GM12878 (cell line): ENCODE data around the gene TTC17. TPM values are rescaled to one million over a fixed set of nuclear protein-coding genes. Genes with fewer than 3 reads are reported as not detected.

Experiments
- ATAC-seq: fragments of 200-7000 bp; cut with Tn5 transposase; 3 replicates; pipeline ENCODE4 v1.9.1; 2020; ENCODE audit warnings: mild to moderate bottlenecking, moderate library complexity
- BruUV-seq: library from RNA; stranded (reverse); fragments of 400-500 nt; replicated peaks from 2 replicates; lab custom pipeline; 2021; lab: Mats Ljungman, UMichigan
- CTCF ChIA-PET: fragments of 300-600 bp; sonication (Branson Sonifier 250); formaldehyde crosslinking; extraction: SDS; loops from one replicate; lab custom pipeline; 2021; ENCODE audit warnings: inconsistent platforms; lab: Yijun Ruan, JAX
- POLR2A ChIA-PET: fragments of 350-600 bp; formaldehyde crosslinking; extraction: SDS; loops from one replicate; lab custom pipeline; 2021; ENCODE audit warnings: inconsistent platforms; lab: Charles Lee
- RAD21 ChIA-PET: fragments of 300-600 bp; sonication (Branson Sonifier 250); formaldehyde crosslinking; loops from one replicate; lab custom pipeline; 2023; ENCODE audit warnings: antibody characterized with exemption; ENCODE audit not compliant: unreplicated experiment; lab: Charles Lee
- SMC1A ChIA-PET: fragments of 300-600 bp; sonication (Branson Sonifier 250); formaldehyde crosslinking; loops from one replicate; lab custom pipeline; 2023; ENCODE audit not compliant: unreplicated experiment, uncharacterized antibody; lab: Charles Lee
- DNase-seq: peaks from one replicate; pipeline ENCODE4 v3.0.0-alpha.2; 2011; ENCODE audit warnings: low read depth, low spot score
- FAIRE-seq: peaks from 3 replicates; lab custom pipeline; 2011; peaks lifted over from hg19 to GRCh38; lab: Jason Lieb, UNC
- H2AFZ ChIP-seq: 2 replicates; pipeline ENCODE4 v1.6.0; 2011; ENCODE audit warnings: low read depth, low read length, control low read depth; ENCODE audit not compliant: control insufficient read depth
- H3K27ac ChIP-seq: 2 replicates; pipeline ENCODE4 v1.5.1; 2011; ENCODE audit warnings: control low read depth; ENCODE audit not compliant: control insufficient read depth, insufficient read depth
- H3K27me3 ChIP-seq, 2 experiments: replicated peaks in 1 of 2; 2 replicates each; pipeline versions ENCODE4 v1.6.0 to v1.6.1; 2011; ENCODE audit warnings: low read length in 1 of 2; ENCODE audit not compliant: control insufficient read depth in 2 of 2, insufficient read depth in 2 of 2
- H3K36me3 ChIP-seq, 2 experiments: 2 replicates each; pipeline ENCODE4 v1.5.1; 2011; ENCODE audit warnings: low read length in 1 of 2; ENCODE audit not compliant: control insufficient read depth in 2 of 2, insufficient read depth in 2 of 2
- H3K4me1 ChIP-seq: 2 replicates; pipeline ENCODE4 v1.6.1; 2011; ENCODE audit warnings: mild to moderate bottlenecking, low read length, moderate library complexity, mixed read lengths; ENCODE audit not compliant: control insufficient read depth, insufficient read depth
- H3K4me2 ChIP-seq: 2 replicates; pipeline ENCODE4 v1.6.0; 2011; ENCODE audit warnings: control low read depth; ENCODE audit not compliant: control insufficient read depth, insufficient read depth
- H3K4me3 ChIP-seq: fragments of 200-600 bp; sonication (generic); 2 replicates; pipeline ENCODE4 v1.5.1; 2016
- H3K79me2 ChIP-seq: 2 replicates; pipeline ENCODE4 v1.6.0; 2011; ENCODE audit warnings: low read length; ENCODE audit not compliant: control insufficient read depth, insufficient read depth
- H3K9ac ChIP-seq: 2 replicates; pipeline ENCODE4 v1.8.0; 2011; ENCODE audit warnings: low read length, control low read depth, mixed read lengths; ENCODE audit not compliant: control insufficient read depth, insufficient read depth
- H3K9me3 ChIP-seq: replicated peaks from 3 replicates; pipeline ENCODE4 v1.5.1; 2011; ENCODE audit warnings: mild to moderate bottlenecking, low read length; ENCODE audit not compliant: control insufficient read depth, insufficient read depth
- H4K20me1 ChIP-seq: 2 replicates; pipeline ENCODE4 v1.6.0; 2011; ENCODE audit not compliant: control insufficient read depth, insufficient read depth
- ATF2 ChIP-seq: IDR thresholded peaks from 2 replicates; pipeline ENCODE4 v1.6.1; 2012; ENCODE audit warnings: low read length, inconsistent platforms
- CREB1 ChIP-seq: IDR thresholded peaks from 2 replicates; pipeline ENCODE4 v1.6.1; 2012; ENCODE audit warnings: low read depth, mild to moderate bottlenecking, inconsistent platforms
- CTCF ChIP-seq, 3 experiments: IDR thresholded peaks in 2 of 3; conservative IDR thresholded peaks in 1 of 3; 2 replicates each; pipeline ENCODE4 v1.5.1; 2011; ENCODE audit warnings: low read depth in 3 of 3, low read length in 3 of 3, mild to moderate bottlenecking in 3 of 3, control low read depth in 2 of 3, moderate library complexity in 2 of 3, inconsistent platforms in 1 of 3, mixed read lengths in 1 of 3; ENCODE audit not compliant: control insufficient read depth in 2 of 3, insufficient read depth in 1 of 3; ENCODE audit errors: extremely low read depth in 1 of 3
- IRF5 ChIP-seq: fragments of 450-650 bp; IDR thresholded peaks from 2 replicates; pipeline ENCODE4 v1.6.1; 2017; ENCODE audit warnings: borderline replicate concordance
- MYC ChIP-seq: IDR thresholded peaks from 2 replicates; pipeline ENCODE4 v1.6.1; 2011; ENCODE audit warnings: mild to moderate bottlenecking, low read length, moderate library complexity, inconsistent platforms; ENCODE audit not compliant: insufficient read depth, insufficient replicate concordance, insufficient read length, severe bottlenecking
- USF2 ChIP-seq: IDR thresholded peaks from 2 replicates; pipeline ENCODE4 v1.6.1; 2011; ENCODE audit warnings: low read depth, low read length, improper control_type of control experiment, borderline replicate concordance
- YY1 ChIP-seq: IDR thresholded peaks from 2 replicates; pipeline ENCODE4 v1.6.1; 2011; ENCODE audit warnings: low read depth, mild to moderate bottlenecking, low read length
- ZNF207 ChIP-seq: fragments of 450-650 bp; IDR thresholded peaks from 2 replicates; pipeline ENCODE4 v1.6.1; 2014; ENCODE audit warnings: antibody characterized with exemption, mild to moderate bottlenecking, borderline replicate concordance
- WGBS: methylation state at CpG from one replicate; pipeline ENCODE4 v1.1.6; 2016; ENCODE audit warnings: low lambda C conversion rate; ENCODE audit not compliant: insufficient replicate concordance, insufficient coverage; ENCODE audit errors: missing lambda C conversion rate; 5-methylcytosine and 5-hydroxymethylcytosine counted together
- in situ Hi-C: fragments of 300-500 bp; cut with MboI; formaldehyde crosslinking; loops from 9 replicates; pipeline ENCODE4 v1.14.3; 2018; ENCODE audit warnings: mixed read lengths
- intact Hi-C: fragments of 100-400 bp; cut with micrococcal nuclease; formaldehyde crosslinking; loops from one replicate; pipeline ENCODE4 v1.14.2; 2022; ENCODE audit not compliant: unreplicated experiment
- polyA plus RNA-seq, 11 experiments: library from polyadenylated mRNA; depleted of rRNA in 4 of 11; unstranded in 6 of 11; stranded (reverse) in 5 of 11; fragments of >200 nt; fragmentation: Nextera tagmentation in 4 of 11; fragmentation: Illumina TruSeq in 1 of 11; extraction: Ambion mirVana in 4 of 11; extraction: Trizol in 1 of 11; gene quantifications; 1 replicate in 1 of 11; 2 replicates in 10 of 11; pipeline versions ENCODE4 v1.2.1 to v1.2.3, GENCODE V29; 2011 to 2016; ENCODE audit warnings: inconsistent platforms in 2 of 11, missing spikeins in 2 of 11, low read depth in 1 of 11
- total RNA-seq, 4 experiments: library from RNA; depleted of rRNA in 3 of 4; stranded (reverse); fragments of >200 nt in 3 of 4; fragmentation: Illumina TruSeq in 1 of 4; extraction: Trizol in 1 of 4; gene quantifications; 2 replicates each; pipeline versions ENCODE4 v1.2.1 to v1.2.3, GENCODE V29; 2013 to 2021

The TTC17 gene
- total and polyA plus RNA-seq, 10 of the 15 experiments (the other 5 are each of a cell fraction or from before 2014, with no cell fraction given): 15.9 to 116 (median 41.5) TPM

- ChIA-PET SMC1A (interaction anchor here (1.0 to 1.9 kb wide), 4 partner anchors 9 to 27 kb away, joined by 3 to 8 read pairs (median 4); no protein-coding TSS in a partner anchor), CTCF (interaction anchor here (1.0 to 2.4 kb wide), 3 partner anchors 9 to 93 kb away, joined by 4 to 11 read pairs (median 6); partner anchors contain the start of gene API5)
- no peak for FAIRE-seq
These were observed 46.2 kb downstream of the TTC17 start for GRCh38 chr11:43404836-43405479.

GRCh38 chr11:43408277-43408676 is 49.6 kb downstream of the TTC17 start:
- Histone ChIP-seq H3K4me3 (no peak overlapping the region), H4K20me1 (no peaks in the 10 kb centered on the region), H3K27ac (no peak overlapping the region), H3K36me3 (peaks cover 3 to 39% of the 10 kb centered on the region in 2 experiments), H3K4me2 (no peak overlapping the region), H3K4me1 (no peaks in the 10 kb centered on the region), H3K9me3 (no peaks in the 10 kb centered on the region), H2AFZ (no peak overlapping the region), H3K79me2 (no peaks in the 10 kb centered on the region), H3K27me3 (no peaks in the 10 kb centered on the region), H3K9ac (no peak overlapping the region)
- DNase-seq: no peak
- ChIA-PET RAD21 (no interaction called here), SMC1A (no interaction called here), POLR2A (no interaction called here), CTCF (no interaction called here)
- intact Hi-C loops (no loop called here), in situ Hi-C loops (no loop called here)
- BruUV-seq: no TSS peak
- TF ChIP-seq ZNF207 (no peak), CTCF (IDR thresholded peaks at IDR 0.05 in 2 of 3, conservative IDR thresholded peaks at IDR 0.05 in 1 of 3; ENCODE audit: control insufficient read depth in 2 of 3, extremely low read depth in 1 of 3, insufficient read depth in 1 of 3, low read depth in 3 of 3, low read length in 3 of 3) (no peak), IRF5 (no peak), ATF2 (no peak), YY1 (no peak), MYC (no peak)
- FAIRE-seq: no peak
- ATAC-seq: no peak
- 93% methylated on average over 2 of the region's 2 CpGs for WGBS

More at GRCh38 chr11:43404836-43405479, 46.2 kb downstream of the TTC17 start:
- no peaks in the 10 kb centered on the region for H3K4me1 ChIP-seq
- DNase-seq (no peak), ATAC-seq (no peak; the same call in 2 of the 3 replicates)
- no peak overlapping the region for H3K27ac ChIP-seq
- H3K36me3 ChIP-seq: peaks cover 3 to 43% of the 10 kb centered on the region in 2 experiments
- H3K79me2 ChIP-seq: no peaks in the 10 kb centered on the region
- H3K9ac ChIP-seq: no peak overlapping the region
- TF ChIP-seq USF2 (no peak), CREB1 (peak; percentile 34; the same call in 1 of the 2 replicates)
- no peak overlapping the region for H3K4me2 ChIP-seq
- no peak overlapping the region for H2AFZ ChIP-seq
- RAD21 ChIA-PET: interaction anchor here (0.6 kb wide), 1 partner anchor 44 kb away, joined by 5 read pairs; no protein-coding TSS in a partner anchor
- WGBS: 98% methylated on average over 3 of the region's 3 CpGs
- no peaks in the 10 kb centered on the region for H3K27me3 ChIP-seq
- no TSS peak for BruUV-seq
- no peak overlapping the region for H3K4me3 ChIP-seq
- in situ Hi-C loops (no loop called here), intact Hi-C loops (no loop called here)
- POLR2A ChIA-PET: interaction anchor here (0.6 kb wide), 1 partner anchor 38 kb away, joined by 3 read pairs; no protein-coding TSS in a partner anchor
- H4K20me1 ChIP-seq: no peaks in the 10 kb centered on the region
- no peaks in the 10 kb centered on the region for H3K9me3 ChIP-seq
